Endometrium (tissue), 2 donors: ENCODE data around the gene SKI.

ENCODE experiments used
- FAIRE-seq: peaks from 2 replicates; lab custom pipeline; 2012; peaks lifted over from hg19 to GRCh38; lab: Jason Lieb, UNC
- donor health status: control.
- donor health status: control.

Gene SKI

GRCh38 chr1:2228157-2228594 is at the start of gene SKI:
TSS of gene SKI (plus strand) at chr1:2228319. CDS start at chr1:2228767, 448 bp downstream.
- FAIRE-seq = no peak

- FAIRE-seq = no peak
These were observed 49.2 kb upstream of the SKI start for GRCh38 chr1:2178875-2179274.

DNA sequence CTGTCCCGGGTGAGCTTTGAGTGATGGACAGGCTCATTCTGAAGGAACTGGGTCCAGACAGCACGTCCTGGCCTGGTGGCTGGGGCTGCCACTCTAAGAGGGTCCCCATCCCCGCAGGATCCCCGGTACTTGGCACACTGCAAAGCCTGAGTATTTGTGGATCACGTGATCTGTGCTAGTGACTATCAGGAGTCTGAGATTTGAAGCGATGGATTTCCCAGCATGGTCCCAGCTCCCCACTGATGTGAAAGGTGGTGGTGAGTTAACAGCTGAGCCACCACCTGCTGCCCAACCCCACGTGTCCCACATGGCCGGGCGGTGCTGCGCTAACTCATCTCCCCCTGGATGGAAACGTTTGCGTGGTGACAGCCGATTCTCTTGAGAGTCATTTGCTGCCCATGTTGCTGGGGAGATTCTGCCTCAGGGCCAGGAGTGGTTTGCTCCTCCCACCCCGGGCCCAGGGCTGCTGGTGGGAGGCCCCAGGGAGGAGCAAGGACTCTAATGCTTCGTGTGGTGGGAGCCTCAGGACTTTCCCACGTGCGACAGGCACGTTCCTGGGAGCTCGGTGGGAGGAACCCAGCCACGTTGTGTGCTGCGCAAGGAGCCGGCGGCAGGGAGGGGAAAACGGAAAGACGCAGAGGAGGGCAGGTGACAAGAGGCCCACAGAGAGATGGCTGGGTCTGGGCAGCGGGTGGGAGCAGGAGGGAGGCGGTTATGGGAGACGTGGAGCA is 48.7 kb upstream of the SKI start:
- FAIRE-seq = no peak

DNA sequence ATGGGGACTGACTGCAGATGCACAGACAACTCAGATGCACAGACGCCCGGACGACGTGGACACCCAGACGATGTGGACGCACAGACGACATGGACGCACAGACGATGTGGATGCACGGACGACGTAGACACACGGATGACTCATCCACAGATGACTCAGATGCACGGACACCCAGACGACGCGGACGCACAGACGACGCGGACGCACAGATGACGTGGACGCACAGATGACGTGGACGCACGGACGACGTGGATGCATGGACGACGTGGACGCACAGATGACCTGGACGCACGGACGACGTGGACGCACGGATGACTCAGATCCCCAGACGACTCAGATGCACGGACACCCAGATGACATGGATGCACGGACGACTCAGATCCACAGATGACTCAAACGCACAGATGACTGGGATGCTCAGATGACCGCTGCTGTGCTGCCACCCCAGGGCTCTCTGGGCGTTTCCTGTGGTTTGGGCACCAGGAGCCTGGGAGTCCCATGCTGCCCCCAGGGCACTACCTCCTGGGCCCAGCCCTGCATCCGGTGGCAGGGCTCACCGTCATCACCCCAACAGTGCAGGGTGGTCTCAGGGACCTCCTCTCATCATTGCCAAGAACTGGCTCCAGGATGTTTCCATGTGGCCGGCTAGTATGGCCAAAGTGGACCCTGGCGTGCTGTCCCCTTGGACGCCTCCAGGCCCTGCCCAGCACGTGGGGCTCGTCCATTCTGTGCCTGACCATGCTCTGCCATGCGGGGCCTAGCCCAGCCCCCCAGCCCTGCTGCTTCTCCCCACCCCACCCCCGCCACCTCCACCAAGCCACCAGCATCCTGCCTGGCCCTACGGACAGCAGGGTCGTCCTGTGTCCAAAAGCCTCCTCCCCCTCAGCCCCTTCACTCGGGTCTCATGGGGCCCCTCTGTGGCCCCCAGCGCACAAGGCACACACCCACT is 47.5 kb upstream of the SKI start:
- FAIRE-seq = no peak

DNA sequence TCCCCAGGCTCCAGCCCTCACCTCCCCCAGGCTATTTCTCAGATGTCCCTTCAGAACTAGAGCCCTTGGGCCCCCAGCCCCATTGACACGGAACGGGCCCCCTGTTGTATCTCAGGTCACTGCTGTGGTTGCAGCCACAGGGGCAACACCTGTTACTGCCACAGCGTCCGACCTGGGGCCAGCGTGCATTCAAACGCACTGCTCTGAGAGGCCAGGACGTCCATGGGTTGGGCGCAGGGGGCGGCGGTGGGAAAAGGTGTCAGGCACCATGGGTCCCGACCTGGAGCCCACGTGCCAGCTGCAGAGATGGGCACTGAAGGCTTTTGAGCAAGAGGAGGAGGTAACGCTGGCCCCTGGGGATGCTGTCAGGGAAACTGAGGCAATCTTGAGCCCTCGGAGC is 46.8 kb upstream of the SKI start:
- no peak for FAIRE-seq

GRCh38 chr1:2181752-2182151 is 46.4 kb upstream of the SKI start:
- no peak for FAIRE-seq

DNA sequence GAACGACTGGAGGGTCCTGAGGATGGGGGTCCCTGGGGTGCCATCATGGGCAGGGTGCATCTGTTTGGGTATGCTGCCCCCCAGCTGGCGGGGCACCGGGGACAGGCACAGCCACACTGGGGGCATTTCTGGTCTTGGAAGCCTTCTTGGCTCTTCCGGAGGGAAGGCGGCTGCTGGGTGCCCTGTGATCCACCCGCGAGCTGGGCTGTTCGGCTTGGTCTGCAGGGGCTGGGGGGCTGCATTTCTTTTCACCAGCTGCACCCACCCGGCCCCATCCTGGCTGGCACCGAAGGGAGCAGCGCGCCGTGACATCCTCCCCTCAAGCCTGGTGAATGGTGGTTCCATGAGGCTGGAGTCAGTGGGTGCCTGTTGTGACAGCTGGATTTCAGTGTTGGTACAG is 45.7 kb upstream of the SKI start:
- no peak for FAIRE-seq

- no peak for FAIRE-seq
These were observed 44.2 kb upstream of the SKI start for GRCh38 chr1:2183937-2184334.

- FAIRE-seq = no peak
These were observed 43.6 kb upstream of the SKI start for GRCh38 chr1:2184531-2184930.

DNA sequence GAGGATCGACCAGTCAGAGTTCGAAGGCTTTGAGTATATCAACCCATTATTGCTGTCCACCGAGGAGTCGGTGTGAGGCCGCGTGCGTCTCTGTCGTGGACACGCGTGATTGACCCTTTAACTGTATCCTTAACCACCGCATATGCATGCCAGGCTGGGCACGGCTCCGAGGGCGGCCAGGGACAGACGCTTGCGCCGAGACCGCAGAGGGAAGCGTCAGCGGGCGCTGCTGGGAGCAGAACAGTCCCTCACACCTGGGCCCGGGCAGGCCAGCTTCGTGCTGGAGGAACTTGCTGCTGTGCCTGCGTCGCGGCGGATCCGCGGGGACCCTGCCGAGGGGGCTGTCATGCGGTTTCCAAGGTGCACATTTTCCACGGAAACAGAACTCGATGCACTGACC is 43.2 kb upstream of the SKI start:
- no peak for FAIRE-seq

DNA sequence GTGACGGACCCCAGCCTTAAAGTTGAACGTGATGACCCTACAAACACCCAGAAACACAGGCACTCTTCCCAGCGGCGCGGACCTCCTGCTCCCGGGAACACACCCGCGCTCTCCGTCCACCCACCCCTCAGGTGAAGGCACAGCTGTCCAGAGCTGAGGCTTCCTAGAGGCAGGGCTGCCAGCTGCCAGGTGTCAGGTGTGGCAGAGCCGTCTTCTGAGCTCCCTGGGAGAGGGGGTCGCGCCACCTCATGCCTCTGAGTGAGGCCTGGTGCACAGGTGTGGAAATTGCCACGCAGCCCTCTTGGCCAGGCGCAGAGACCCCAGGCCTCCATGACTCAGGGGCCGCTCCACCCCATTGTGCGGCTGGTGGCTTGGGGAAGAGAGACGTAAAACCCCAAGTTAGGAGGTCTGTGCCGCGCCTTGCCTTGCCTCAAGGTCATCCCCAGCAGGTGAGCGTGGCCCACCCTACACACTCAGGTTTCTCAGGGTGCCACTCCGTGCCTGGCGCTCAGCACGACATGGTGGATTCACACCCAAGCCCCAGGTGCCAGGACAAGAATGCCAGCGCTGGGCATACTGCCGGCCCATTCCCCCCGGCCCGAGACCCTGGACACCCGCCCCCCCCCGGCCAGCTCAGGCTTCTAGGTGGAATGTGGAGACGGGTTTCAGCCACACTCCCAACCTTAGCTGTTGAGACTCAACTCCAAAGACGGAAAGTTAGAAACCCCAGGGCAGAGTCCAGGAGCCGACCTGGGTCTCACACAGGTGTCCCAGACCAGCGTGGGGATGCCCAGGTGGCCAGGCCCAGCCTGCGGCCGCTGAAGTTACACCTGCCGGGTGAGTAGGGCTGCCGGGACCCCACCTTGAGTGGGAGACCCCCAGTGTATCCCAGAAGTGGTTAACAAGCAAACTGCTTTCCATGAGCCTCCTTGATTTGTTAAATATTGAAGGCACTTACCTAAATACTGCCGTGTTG is 42.0 kb upstream of the SKI start:
- no peak for FAIRE-seq

DNA sequence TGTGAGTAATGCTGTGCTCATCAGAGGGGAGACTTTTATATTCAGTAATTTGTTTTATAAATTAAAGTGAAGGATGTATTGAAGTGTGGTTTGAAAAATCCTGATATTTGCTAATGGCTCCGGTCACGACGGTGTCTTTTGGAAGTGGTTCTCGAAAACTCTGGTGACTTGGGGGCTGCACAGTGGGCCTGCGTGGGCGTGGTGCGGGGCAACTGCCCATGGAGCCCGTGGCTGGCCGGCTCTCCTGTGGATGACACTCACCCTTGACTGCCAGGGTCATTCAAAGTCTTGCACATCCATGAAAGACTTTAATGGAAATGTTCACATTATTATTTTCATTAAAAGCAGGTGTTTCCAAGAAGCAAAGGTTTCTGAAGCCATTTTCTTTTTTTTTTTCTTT is 41.2 kb upstream of the SKI start:
- FAIRE-seq = no peak

GRCh38 chr1:2187619-2188018 is 40.5 kb upstream of the SKI start:
- no peak for FAIRE-seq

DNA sequence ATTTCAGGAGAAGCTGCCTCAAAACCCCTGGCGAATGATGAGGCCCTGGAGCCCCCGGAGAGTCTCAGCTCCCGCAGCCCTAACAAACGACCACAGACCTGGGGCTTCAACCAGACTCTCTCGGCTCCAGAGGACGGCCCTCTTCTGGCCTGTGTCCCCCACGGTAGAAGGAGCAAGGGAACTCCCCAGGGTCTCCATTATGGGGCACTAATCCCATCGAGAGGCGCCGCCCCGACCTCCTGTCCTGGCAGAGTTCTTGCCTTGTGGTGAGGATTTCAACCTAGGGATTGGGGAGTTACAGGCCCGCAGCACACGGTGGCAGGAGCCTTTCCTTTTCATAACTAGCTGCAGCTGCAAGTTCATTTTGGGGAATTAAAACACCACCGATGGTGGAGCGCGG is 39.8 kb upstream of the SKI start:
- FAIRE-seq = no peak

- FAIRE-seq = no peak
These were observed 38.4 kb upstream of the SKI start for GRCh38 chr1:2189459-2190425.

DNA sequence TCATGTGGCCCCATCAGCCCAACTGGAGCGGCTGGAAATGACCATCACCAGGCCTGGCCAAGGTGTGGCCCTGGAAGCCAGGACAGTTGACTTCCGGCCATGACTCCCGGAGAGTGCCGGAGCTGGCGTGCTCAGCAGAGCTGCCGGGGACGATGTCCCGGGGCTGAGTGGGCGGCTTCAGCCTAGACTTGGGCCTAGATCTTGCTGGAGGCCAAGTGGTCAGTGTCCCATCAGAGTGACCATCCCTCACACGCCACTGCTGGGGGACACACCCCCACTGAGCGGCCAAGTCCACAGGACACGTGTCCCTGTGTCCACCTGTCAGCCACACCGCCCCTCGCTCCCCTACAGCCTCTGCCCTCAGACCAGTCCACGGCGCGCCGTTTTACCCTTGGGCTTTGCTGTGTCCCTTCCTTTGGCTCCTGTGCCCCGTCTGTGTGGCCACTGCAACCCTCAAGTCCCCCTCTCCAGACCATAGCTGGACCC is 37.6 kb upstream of the SKI start:
- FAIRE-seq = no peak

DNA sequence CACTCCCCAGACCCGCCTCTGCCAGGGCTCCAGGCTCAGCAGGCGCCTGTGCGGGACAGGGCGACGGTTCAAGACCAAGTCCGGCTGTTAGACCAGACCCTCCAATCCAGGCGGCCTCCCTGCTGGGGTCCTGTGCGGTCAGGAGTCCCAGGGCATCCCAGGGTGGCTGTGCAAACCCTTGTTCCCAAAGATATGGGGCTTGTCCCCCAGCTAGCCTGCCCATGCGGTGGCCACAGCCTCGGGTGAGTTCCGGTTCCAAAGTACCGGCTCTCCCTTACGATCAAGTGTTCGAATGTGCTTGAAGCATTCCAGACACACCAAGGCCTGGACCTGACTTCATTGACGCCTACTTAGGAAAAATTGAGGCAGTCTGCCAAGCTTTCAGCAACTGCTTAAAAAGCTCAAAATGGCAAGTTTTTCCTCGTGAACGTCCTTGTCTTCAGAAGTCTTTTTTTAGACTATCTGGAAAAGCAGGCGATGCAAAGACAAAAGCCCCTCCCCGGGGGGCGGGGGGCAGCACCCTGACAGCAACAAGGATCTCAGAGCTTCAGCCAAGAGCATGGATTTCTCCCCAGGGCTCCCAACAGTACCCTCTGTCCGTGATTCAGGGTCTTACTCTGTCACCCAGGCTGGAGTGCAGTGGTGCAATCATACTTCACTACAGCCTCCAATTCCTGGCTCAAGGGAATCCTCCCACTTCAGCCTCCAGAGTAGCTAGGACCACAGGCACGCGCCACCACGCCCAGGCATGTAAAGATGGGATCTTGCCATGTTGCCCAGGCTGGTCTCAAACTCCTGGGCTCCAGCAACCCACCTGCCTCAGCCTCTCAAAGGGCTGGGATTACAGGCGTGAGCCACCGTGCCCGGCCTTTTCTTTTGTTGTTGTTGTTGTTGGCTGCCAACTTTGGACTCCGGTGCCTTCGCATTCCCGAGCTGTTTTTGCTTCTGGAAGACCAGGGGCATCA is 35.8 kb upstream of the SKI start:
- FAIRE-seq = no peak

GRCh38 chr1:2193514-2194281 is 34.4 kb upstream of the SKI start:
- no peak for FAIRE-seq
